NCI-H2227 treated with DMSO at 0.1 percent for 48 hours (cell line): Measurements from ENCODE around the gene TNFRSF8.

ENCODE experiments used
- DNase-seq: peaks from one replicate; lab custom pipeline; 2025; lab: John Stamatoyannopoulos, UW

TNFRSF8 gene

GRCh38 chr1:12142141-12142823 lies 79.2 kb downstream of the TNFRSF8 start:
- no peak for DNase-seq

DNA sequence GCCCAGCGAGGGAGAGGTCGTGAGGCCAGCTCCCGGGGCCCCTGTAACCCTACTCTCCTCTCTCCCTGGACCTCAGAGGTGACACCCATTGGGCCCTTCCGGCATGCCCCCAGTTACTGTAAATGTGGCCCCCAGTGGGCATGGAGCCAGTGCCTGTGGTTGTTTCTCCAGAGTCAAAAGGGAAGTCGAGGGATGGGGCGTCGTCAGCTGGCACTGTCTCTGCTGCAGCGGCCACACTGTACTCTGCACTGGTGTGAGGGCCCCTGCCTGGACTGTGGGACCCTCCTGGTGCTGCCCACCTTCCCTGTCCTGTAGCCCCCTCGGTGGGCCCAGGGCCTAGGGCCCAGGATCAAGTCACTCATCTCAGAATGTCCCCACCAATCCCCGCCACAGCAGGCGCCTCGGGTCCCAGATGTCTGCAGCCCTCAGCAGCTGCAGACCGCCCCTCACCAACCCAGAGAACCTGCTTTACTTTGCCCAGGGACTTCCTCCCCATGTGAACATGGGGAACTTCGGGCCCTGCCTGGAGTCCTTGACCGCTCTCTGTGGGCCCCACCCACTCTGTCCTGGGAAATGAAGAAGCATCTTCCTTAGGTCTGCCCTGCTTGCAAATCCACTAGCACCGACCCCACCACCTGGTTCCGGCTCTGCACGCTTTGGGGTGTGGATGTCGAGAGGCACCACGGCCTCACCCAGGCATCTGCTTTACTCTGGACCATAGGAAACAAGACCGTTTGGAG lies 80.0 kb downstream of the TNFRSF8 start:
- DNase-seq = no peak

DNA sequence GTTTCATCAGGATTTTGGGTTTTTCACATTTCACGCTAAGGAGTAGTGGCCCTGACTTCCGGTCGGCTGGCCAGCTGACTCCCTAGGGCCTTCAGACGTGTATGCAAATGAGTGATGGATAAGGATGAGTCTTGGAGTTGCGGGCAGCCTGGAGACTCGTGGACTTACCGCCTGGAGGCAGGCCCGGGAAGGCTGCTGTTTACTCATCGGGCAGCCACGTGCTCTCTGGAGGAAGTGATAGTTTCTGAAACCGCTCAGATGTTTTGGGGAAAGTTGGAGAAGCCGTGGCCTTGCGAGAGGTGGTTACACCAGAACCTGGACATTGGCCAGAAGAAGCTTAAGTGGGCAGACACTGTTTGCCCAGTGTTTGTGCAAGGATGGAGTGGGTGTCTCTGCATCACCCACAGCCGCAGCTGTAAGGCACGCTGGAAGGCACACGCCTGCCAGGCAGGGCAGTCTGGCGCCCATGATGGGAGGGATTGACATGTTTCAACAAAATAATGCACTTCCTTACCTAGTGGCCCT lies 80.6 kb downstream of the TNFRSF8 start:
- no peak for DNase-seq

GRCh38 chr1:12144236-12144635 lies 81.1 kb downstream of the TNFRSF8 start:
- DNase-seq = no peak

- DNase-seq = no peak
These were observed 81.9 kb downstream of the TNFRSF8 start for GRCh38 chr1:12144969-12145368.

- no peak for DNase-seq
These were observed 82.7 kb downstream of the TNFRSF8 start for GRCh38 chr1:12145616-12146342.

- no peak for DNase-seq
These were observed 83.4 kb downstream of the TNFRSF8 start for GRCh38 chr1:12146343-12147112.

DNA sequence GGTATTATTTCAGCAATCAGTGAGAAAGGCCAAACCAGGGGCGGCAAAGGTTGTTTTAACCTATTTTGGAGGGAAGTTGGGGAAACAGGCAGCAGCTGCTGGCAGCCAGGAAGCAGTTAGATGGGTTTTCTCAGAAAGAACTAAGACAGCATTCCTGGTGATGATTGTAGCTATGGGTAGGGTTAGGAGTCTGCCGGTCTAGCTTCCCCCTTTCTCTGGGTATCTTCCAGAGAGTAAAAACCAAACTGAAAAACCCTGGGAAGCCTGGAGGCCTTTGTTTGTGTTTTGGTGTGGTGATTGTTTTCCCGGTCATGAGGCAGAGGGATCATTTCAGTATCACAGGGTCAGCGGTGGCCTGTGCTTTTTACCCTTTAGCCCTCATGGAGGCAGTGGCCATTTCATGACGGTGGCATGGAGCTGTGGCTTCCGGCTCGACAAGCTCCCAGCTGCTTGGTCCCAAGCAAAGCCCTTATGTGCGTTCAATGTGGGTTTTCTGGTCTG lies 84.1 kb downstream of the TNFRSF8 start:
- DNase-seq = no peak

- DNase-seq = no peak
These were observed 85.3 kb downstream of the TNFRSF8 start for GRCh38 chr1:12148160-12148957.

DNA sequence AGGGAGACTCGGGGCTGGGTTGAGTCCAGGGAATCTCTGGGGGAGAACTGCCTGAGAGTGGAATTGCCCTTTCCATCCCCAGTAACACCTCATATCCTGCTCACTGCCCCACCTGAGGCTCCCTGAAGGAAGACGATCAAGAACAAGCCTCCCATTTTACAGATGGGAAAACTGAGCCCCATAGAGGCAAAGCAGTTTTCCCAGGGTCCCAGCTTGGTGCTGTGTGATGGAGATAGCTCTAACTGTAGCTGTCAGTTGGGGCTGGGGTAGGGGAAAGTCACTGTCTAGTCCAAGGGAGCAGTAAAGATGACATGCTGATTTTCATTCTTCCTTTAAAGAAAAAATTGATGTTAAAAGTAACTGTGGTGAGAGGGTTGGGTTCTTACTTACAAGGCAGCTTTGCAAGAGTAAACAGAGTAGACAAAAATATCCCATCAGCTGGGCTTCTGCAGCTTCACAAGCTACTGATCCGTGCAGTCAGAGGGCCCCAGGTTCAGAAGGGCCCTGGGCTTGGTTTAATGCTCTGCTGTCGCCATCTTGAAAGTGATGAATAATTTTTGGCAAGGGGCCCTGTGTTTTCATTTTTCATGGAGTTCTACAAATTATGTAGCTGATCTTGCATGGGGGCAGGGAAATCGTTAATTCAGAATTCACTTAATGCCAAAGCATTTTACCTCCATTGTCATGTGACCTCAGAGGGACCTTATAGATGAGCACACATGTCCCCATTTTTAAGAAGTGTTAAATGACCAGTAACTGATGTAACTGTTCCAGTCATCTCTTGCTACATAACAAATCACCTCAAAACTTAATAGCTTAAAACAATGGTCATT lies 86.1 kb downstream of the TNFRSF8 start:
- DNase-seq = no peak

DNA sequence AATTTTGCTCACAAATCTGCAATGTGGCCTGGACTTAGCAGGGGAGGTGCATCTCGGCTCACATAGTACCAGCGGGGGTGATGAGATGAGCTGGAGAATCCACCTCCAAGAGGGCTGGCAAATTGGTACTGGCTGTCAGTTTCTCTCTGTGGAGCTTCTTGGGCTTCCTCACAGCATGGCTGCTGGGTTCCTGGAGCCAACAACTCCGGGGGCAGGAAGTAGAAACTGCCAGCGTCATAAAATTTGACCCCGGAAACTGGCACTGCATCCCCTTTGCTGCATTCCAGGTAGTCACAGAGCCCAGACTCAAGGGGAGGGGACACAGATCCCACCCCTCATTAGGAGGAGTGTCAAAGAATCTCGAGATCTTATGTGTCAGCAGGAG lies 86.7 kb downstream of the TNFRSF8 start:
- no peak for DNase-seq

- no peak for DNase-seq
These were observed 87.5 kb downstream of the TNFRSF8 start for GRCh38 chr1:12150456-12151200.

DNA sequence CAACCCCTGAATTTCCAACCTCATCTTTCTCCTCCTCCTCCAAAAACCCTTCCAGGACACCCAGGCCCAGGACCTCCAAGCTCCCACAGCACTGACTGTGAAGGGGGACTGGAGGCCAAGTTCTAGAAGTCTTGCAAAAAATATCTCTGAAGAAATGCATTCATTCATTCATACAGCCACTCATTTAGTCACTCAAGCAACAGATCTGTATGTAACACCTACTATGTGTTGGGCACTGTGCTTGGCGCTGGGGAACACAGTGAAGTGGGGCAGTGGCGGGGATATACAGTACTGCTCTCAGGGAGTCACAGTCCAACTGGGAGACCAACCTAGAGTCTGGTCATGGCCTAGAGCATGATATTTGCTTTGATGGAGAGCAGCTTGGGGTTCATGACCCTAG lies 88.4 kb downstream of the TNFRSF8 start:
- DNase-seq = no peak

DNA sequence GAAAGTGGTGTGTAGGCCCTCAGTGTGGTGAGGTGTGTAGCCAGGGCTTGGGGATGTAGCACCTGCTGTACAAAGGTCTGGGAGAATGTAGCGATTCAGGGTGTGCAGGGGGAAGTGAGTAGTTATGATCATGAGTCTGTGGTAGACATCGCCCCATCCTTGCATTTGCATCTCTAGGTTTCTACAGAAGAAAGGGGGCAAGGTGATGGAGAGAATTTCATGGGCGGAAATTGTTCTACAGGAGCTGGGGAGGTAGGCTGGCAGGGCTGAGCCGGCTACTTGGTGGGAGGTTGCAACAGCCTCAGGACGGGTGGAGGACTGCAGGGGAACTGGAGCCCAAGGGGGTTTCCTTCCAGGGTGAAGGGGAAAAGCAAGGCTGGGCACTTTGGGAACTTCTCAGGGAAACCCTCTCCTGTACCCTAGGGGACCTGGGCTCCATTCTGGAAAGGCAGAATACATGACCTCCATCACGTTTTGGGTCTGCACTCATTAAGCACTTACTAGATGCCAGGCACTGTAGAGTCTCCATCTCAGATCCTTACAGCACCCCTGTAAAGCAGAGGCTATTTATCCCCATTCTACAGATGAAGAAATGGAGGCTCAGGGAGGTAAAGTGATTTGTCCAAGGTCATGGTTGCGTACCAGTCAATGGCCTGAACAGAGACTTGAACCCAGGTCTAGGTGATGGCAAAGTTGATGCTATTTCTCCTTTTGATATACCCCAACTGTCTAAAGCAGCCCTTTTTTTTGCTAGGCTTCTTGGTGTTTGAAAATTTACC lies 89.2 kb downstream of the TNFRSF8 start:
- no peak for DNase-seq

DNA sequence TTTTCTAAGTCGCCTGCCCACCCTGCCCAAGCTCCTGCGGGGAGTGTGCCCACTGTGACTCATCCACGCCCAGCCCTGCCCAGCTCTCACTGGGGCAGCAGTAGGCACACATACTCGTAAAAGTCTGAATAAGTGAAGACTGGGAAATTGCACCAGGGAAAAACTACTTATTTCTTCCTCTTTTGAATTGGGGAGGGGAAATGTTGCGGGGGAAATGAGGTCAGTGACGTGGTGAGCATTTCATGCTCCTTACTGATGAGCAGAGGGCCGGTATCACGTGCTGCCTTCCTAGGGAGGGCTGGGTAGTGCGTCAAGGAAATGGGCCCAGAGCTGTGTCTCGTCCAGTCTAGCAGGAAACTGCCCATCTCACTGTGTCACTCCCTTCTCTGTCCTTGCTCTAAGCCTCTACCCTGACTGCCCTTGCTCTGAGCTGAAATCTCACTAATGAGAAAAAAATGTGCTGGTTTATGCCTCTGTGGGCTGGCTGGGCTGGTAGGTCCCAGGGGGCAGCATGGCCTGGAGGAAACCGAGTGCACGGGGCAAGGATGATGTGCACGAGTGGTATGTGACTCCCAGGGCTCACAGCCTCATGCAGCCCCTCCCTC lies 90.2 kb downstream of the TNFRSF8 start:
- DNase-seq = no peak

DNA sequence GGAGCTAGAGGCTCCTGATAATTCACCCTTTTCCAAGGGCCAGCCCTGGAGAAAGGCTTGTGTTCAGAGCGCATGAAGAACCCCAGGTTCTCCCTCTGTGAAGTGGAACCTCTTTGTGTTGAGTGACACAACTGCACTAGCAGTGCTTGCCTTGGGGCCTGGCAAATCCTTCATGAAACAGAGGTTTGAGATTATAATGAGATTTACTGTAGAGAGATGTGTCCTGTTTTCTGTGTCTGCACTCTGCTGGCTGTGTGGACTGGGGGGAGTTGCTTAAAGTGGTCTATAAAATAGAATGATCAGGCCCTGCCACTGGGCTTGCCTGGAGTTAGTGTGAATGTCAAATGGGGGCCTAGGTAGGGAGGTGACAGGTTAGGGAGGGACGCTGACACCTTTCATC lies 92.2 kb downstream of the TNFRSF8 start:
- no peak for DNase-seq

- no peak for DNase-seq
These were observed 94.5 kb downstream of the TNFRSF8 start for GRCh38 chr1:12157366-12158231.
